ENCODE results near the gene BMERB1. TPM values are rescaled to one million over a fixed set of nuclear protein-coding genes. Genes with fewer than 3 reads are reported as not detected.

BMERB1 gene
- total RNA-seq, 2 donors from 2014 or later: 6.2 to 9.1 TPM

GRCh38 chr16:15515992-15516391 is 81.6 kb downstream of the BMERB1 start:
- Histone ChIP-seq H3K4me1 (no peaks in the 10 kb centered on the region), H3K4me3 (no peak overlapping the region), H3K27me3 (no peaks in the 10 kb centered on the region), H3K9me3 (no peaks in the 10 kb centered on the region), H3K36me3 (no peaks in the 10 kb centered on the region), H3K27ac (no peak overlapping the region), H3K9ac (ENCODE audit: low read depth in 2 of 2, low read length in 2 of 2) (no peak overlapping the region)
- TF ChIP-seq CTCF (IDR thresholded peaks at IDR 0.05): no peak
- no peak for DNase-seq
- intact Hi-C loops (cut with DNase I): no loop called here

- intact Hi-C loops (cut with DNase I): no loop called here
- no peak overlapping the region for H3K9ac ChIP-seq (ENCODE audit: low read depth in 2 of 2, low read length in 2 of 2)
- no peak for DNase-seq
- H3K4me3 ChIP-seq: no peak overlapping the region
- no peaks in the 10 kb centered on the region for H3K9me3 ChIP-seq
- no peak overlapping the region for H3K27ac ChIP-seq
- no peaks in the 10 kb centered on the region for H3K36me3 ChIP-seq
- TF ChIP-seq CTCF (IDR thresholded peaks at IDR 0.05): no peak
- no peaks in the 10 kb centered on the region for H3K27me3 ChIP-seq
- H3K4me1 ChIP-seq: no peaks in the 10 kb centered on the region
Measured at GRCh38 chr16:15516609-15517008, 82.2 kb downstream of the BMERB1 start.

- no peak overlapping the region for H3K27ac ChIP-seq
- no peak overlapping the region for H3K9ac ChIP-seq (ENCODE audit: low read depth in 2 of 2, low read length in 2 of 2)
- TF ChIP-seq CTCF (IDR thresholded peaks at IDR 0.05): no peak
- DNase-seq: no peak
- H3K36me3 ChIP-seq: no peaks in the 10 kb centered on the region
- no peaks in the 10 kb centered on the region for H3K4me1 ChIP-seq
- no peaks in the 10 kb centered on the region for H3K27me3 ChIP-seq
- no peak overlapping the region for H3K4me3 ChIP-seq
- H3K9me3 ChIP-seq: no peaks in the 10 kb centered on the region
- intact Hi-C loops (cut with DNase I): no loop called here
Measured at GRCh38 chr16:15517743-15518377, 83.5 kb downstream of the BMERB1 start.

- H3K9me3 ChIP-seq: no peaks in the 10 kb centered on the region
- H3K4me3 ChIP-seq: no peak overlapping the region
- no peaks in the 10 kb centered on the region for H3K36me3 ChIP-seq
- H3K4me1 ChIP-seq: no peaks in the 10 kb centered on the region
- H3K27me3 ChIP-seq: no peaks in the 10 kb centered on the region
- no peak for TF ChIP-seq CTCF (IDR thresholded peaks at IDR 0.05)
- DNase-seq: no peak
- no peak overlapping the region for H3K9ac ChIP-seq (ENCODE audit: low read depth in 2 of 2, low read length in 2 of 2)
- intact Hi-C loops (cut with DNase I): no loop called here
- no peak overlapping the region for H3K27ac ChIP-seq
Measured at GRCh38 chr16:15518381-15519351, 84.3 kb downstream of the BMERB1 start.

GRCh38 chr16:15519790-15520189 is 85.4 kb downstream of the BMERB1 start:
- H3K9me3 ChIP-seq: no peaks in the 10 kb centered on the region

More at GRCh38 chr16:15519790-15520189, 85.4 kb downstream of the BMERB1 start:
- DNase-seq: no peak
- H3K9ac ChIP-seq (ENCODE audit: low read depth in 2 of 2, low read length in 2 of 2): no peak overlapping the region
- no peaks in the 10 kb centered on the region for H3K36me3 ChIP-seq
- intact Hi-C loops (cut with DNase I): loop anchor here (5.0 kb wide), 1 partner anchor 183 kb away; no protein-coding TSS in a partner anchor
- H3K27me3 ChIP-seq: no peaks in the 10 kb centered on the region
- no peak for TF ChIP-seq CTCF (IDR thresholded peaks at IDR 0.05)
- no peaks in the 10 kb centered on the region for H3K4me1 ChIP-seq
- H3K27ac ChIP-seq: no peak overlapping the region
- H3K4me3 ChIP-seq: no peak overlapping the region

All from colonic mucosa (tissue), 4 donors.